HG02623 (cell line): ENCODE data around the gene LSG1.
A peak's percentile ranks its signal among the peaks of the same experiment; 100 is the strongest.

Experiments used
- ATAC-seq: cut with Tn5 transposase; IDR thresholded peaks from one replicate; pipeline ENCODE4 v1.9.1; 2021; ENCODE audit warnings: moderate library complexity; ENCODE audit not compliant: unreplicated experiment

The LSG1 gene

GRCh38 chr3:194687638-194688199 is 15.7 kb upstream of the LSG1 start:
- no peak for ATAC-seq

DNA sequence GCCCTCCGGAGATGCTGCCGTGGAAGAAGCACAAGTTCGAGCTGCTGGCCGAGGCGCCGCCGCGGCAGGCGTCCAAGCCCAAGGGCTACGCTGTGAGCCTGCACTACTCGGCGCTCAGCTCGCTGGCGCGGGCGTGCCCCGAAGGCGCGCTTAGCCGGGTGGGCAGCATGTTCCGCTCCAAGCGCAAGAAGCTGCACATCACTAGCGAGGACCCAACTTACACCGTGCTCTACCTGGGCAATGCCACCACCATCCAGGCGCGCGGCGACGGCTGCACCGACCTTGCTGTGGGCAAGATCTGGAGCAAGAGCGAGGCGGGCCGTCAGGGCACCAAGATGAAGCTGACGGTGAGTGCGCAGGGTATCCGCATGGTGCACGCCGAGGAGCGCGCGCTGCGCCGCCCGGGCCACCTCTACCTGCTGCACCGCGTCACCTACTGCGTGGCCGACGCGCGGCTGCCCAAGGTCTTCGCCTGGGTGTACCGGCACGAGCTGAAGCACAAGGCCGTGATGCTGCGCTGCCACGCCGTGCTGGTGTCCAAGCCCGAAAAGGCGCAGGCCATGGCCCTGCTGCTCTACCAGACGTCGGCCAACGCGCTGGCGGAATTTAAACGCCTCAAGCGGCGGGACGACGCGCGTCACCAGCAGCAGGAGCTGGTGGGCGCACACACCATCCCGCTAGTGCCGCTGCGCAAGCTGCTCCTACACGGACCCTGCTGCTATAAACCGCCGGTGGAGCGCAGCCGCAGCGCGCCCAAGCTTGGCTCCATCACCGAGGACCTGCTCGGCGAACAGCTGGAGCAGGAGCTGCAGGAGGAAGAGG is 15.0 kb upstream of the LSG1 start:
- no peak for ATAC-seq

DNA sequence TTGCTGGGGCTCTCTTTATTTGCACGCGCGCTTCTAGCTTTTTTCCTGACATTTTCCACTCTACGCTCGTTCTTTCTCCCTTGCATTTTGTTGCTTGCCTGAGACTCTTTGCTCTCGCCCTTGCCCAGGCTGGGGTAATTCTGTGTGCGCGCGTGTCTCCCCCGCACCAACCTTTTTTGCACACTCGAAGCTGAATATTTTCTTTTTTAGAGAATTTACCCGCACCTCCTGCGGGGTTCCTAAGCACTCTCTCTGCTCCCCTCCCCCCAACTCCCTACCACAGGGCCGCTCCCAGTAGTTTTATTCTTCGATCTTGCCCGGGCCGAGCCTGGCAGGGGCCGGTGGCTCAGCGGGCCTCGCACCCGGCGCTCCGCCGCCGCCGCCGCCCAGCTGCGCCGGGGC is 14.4 kb upstream of the LSG1 start:
- no peak for ATAC-seq

DNA sequence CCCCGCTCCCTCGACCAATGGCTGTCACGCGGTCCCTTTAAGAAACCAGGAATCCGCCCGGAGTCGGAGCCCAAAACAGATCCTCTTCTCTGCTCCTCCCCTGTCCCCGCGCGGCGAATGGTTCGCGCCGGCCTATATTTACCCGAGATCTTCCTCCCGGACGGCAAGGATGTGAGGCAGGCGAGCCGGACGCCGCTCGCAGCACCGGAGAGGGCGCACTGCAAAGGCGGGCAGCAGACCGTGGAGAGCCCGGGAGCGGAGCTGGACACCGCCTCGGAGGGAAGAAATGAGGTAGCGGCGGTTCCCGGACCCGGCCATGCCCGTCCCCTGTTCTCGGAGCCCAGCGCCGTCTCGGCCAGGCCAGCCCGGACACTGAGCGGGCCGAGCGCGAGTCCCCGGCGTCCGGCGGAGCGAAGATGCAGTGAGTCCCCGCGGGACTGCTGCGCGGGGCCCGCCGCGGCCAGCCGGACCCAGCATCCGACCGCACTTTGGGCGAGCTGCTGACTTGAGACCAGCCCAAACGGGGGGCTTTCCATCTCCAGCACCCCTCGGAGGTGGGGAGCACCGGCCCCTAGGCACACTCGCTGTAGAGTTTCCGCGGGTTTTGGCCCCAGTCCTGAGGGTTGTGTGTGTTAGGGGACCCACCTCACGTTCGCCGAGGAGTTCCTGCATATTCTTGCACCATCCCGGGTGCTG is 13.9 kb upstream of the LSG1 start, which contains the start of gene FAM43A:
FAM43A (plus strand) TSS at position 166 of the 696 bp plus-strand sequence. CDS start 944 bp downstream, outside the sequence.
- ATAC-seq = no peak

DNA sequence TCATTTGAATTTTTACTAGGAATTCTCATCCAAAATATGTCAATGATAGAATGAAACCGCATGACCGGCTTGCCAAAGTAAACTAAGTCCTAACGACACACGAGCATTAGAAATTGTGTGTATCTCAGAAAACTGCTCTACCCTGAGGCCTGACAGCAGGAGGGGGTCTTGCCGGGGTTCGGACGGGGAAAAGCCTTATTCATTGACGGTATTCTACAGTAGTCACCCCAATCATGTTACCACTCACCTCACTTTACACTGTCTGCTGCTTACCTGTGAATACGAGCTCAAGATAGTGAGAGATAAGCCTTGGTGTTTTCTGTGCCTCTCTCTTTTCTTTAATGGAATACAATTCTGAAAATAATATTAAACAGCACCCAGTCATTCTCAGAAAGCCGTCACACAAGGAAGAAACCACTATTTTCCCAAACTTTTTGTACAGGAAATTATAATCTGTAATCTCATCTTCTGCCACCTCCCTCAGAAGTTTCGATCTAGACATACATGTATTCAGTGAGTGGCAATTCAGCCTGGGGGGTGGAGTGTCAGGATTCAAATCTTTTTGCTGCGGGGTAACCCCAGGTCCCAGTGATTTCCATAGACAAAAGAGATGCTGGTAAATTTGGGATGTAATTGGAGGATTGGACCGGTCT is 13.2 kb upstream of the LSG1 start:
- no peak for ATAC-seq

DNA sequence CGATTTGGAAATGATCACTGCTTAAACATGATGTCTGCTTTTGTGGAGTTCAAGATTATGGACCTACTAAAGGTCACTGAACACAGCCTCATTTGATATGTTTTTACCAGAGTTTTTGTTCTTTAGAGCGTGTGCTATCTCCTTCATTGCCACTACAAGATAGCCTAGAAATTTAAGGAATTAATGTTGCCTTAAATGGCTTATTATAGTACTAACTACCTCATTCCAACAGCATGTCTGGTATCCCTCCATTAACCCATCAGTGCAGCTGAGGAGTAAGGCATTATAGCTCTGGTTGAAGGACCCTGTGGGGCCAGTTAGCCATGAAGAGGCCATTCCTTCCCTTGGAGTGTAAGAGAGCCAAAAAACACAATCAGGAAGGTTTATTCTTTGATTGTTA is 11.4 kb upstream of the LSG1 start:
- ATAC-seq = no peak

DNA sequence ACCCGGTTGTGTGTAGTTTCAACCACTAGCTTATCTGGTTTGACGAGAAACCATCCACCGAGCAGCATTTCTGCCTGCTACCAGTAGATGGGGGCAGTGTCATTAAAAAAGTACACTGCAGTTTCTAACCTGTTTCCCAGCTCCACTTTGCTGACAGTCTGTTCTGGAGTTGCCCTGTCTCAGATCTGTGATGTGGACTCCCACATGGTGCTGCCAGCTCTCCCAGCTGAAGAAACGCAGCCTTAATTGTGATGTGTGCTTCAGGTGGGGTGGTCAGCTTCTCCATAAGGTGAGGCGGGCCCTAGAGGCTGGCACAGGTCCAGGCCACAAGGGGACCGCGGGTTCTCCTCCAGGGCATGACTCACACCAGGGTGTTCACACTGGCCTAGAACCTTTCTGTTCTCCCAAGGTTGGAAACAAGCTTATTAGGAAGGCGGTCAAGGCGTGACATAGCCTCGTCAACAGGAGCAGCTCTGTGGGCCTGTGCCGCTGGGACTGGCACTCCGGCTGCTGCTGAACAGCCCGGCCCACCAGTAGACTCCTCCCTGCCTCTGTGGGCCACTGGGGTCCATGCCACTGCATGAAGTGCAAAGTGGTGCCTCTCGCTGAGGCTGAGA is 10.8 kb upstream of the LSG1 start:
- ATAC-seq = peak; percentile 38

DNA sequence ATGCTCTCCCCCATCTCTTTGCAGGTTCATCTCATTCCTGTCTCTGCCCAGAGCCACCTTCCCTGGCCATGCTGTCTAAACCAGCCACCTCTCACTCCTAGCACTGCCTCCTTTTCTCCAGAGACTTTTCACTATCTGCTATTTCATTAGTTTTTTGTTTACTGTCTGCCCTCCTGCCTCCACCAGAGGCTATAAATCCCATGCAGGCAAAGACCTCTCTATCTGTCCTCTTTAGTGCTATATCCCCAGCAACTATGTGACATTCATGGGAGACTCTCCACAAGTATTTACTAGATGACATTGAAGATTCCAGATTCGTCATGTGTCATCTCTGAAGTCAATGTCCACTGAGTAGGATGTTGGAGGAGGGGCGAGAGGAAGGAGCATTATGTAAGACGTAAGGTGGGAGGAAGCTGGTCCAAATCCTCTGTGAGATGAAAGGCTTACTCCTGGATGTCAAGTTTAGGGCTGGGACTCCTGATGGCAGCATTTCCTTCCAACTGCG is 10.2 kb upstream of the LSG1 start:
- no peak for ATAC-seq

- ATAC-seq = no peak
Observed at GRCh38 chr3:194680888-194681615, 9.1 kb upstream of the LSG1 start.

DNA sequence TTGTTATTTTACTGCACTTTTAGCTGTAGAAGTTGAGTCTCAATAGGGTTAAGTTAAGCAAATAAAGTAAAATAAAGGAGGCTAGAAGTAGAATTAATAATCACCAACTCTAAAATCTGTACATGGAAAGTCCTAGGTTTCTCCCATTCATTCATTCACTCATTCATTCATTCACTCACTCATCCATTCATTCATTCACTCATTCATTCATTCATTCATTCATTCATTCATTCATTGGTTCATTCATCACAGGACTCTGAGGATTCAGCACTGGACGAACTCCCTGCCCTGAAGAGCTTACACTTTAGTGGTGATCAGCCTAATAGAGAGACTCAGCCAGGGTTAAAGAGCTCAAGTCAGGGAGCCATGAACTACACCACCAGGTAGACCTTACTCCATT is 4.5 kb upstream of the LSG1 start:
- no peak for ATAC-seq

DNA sequence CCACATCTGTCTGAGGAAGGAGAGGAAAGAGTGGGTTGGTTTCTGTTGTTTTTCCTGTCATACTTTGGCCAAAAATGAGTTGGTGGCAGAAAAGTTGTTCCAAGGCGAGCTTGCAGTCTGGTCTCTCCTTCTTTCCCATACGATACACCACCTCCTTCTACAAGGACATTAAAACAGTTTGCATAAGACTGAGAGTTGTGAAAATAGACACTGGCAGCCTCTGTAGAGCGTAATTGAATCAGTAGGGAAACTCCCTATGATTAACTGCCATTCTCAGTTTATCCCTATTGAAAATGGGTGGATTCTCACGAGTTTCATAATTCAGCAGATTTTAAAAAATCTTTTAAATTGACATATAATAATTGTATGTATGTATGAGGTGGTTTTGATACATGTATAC is 3.7 kb upstream of the LSG1 start:
- no peak for ATAC-seq

DNA sequence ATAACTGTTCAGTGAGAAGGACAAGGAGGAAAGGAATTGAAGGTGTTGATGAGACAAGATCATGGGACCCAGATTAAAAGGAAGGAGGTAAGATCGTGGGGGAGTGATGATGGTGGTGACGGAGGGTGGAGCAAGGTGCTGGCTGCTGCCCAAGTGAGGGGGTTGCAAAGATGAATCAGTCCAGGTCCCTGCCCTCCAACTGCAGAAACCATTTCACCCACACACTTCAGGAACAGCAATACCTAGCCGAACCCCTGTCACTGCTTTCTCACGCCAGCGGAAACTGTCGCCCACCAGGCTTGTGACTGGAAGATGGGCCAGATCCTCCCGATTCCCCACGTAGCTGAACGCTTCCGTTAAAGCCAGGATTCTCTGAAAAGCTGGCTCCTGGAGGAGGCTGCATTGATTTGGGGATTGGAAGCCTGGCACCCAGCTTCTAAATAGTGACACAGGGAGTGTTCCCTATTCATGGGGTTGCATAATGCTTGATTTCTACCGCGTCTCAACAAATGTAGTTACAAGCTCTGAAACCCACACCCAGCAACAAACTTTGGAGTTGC is 3.2 kb upstream of the LSG1 start:
- no peak for ATAC-seq

GRCh38 chr3:194673761-194674160 is 1.8 kb upstream of the LSG1 start:
- no peak for ATAC-seq

DNA sequence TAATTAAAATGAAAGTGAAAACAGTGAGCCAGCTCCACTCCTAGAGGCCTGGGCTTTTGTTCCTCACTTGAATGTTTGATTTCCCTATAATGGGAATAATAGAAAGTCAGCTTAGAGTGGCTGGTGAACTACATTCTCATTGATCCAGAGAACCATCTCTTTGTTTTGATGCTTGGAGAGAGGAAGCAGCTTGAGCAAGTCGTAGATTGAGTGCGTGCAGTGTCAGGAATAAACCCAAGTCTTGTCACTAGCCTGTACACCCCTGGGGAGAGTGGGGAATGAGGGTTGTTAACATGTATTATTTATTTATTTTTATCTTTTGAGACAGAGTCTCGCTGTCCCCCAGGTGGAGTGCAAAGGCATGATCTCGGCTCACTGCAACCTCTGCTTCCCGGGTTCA is 885 bp upstream of the LSG1 start:
- ATAC-seq = no peak

- ATAC-seq = peak; percentile 10
Observed at GRCh38 chr3:194671511-194671899, 486 bp downstream of the LSG1 start.

DNA sequence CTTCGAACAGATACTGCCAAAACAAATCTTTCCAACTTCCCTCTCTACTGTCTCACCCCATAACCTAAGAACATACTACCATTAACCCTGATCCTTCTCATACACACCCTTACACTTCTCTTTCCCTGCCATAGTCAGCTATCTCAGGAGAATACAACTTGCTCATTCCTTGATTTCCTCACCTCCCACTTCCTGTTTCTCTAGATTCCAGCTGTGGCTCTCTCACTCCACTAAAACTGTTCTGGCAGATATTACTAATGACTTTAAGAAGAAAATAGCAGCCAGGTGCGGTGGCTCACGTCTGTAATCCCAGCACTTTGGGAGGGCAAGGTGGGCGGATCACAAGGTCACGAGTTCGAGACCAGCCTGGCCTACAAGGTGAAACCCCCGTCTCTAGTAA is 4.6 kb downstream of the LSG1 start:
- ATAC-seq = no peak

DNA sequence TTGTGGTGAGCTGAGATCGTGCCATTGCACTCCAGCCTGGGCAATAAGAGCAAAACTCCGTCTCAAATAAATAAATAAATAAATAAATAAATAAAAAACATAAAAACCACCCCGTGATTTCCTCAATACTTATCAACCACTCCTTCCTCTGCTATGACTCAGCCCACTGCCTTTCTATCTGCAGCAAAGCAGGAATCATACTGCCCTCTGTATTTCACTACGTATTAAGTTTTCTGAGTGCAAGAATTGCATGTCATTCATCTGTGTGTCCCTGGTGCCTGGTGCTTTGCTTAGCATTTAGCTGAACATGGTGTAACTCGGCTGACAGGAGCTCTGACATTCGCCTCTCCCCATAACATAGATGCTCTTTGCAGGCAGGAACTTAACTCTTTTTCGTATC is 7.1 kb downstream of the LSG1 start:
- no peak for ATAC-seq

DNA sequence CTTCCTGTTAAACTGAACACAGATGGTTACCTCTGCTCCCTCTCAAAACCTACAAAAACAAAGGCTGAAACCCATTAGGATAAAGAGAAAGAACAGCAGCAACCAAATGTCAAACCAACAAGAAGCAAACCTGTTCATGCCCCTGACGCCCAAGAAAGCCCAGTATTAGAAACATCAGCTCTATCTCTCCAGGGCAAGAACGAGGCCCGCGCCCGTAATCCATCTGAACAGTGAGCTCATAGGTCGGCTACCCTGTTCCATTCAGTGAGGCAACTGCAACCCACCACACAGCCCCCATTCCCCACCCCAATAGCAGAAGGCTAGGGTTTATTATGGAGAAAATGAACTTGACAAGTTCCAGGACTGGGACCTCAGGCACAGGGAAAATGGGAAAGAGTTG is 10.0 kb downstream of the LSG1 start:
- no peak for ATAC-seq

GRCh38 chr3:194661374-194661773 is 10.6 kb downstream of the LSG1 start:
- ATAC-seq = no peak

DNA sequence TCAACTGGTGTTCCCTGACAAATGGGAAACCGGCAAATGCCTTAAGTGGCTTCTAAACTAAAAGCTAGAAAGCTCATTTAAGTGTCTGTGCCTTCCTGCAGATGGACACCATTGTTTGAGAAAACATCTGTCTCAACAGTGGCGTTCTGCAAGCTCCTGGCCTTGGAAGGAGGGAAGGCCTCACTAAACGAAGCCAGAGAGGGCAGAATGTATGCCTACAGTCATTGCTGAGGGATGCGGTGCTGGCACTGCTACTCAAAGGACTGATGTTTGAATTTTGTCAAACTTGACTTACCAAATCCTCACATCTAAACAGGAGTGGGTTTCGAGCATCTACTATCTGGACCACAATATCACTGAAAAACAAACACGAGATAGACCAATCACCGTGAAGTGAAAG is 12.2 kb downstream of the LSG1 start:
- ATAC-seq = no peak
